NCI-H510A treated with DMSO at 0.1 percent for 48 hours (cell line): Measurements from ENCODE around the gene MFSD1.
A peak's percentile ranks its signal among the peaks of the same experiment; 100 is the strongest.

Experiments
- DNase-seq: peaks from one replicate; lab custom pipeline; 2025; lab: John Stamatoyannopoulos, UW

Gene MFSD1

DNA sequence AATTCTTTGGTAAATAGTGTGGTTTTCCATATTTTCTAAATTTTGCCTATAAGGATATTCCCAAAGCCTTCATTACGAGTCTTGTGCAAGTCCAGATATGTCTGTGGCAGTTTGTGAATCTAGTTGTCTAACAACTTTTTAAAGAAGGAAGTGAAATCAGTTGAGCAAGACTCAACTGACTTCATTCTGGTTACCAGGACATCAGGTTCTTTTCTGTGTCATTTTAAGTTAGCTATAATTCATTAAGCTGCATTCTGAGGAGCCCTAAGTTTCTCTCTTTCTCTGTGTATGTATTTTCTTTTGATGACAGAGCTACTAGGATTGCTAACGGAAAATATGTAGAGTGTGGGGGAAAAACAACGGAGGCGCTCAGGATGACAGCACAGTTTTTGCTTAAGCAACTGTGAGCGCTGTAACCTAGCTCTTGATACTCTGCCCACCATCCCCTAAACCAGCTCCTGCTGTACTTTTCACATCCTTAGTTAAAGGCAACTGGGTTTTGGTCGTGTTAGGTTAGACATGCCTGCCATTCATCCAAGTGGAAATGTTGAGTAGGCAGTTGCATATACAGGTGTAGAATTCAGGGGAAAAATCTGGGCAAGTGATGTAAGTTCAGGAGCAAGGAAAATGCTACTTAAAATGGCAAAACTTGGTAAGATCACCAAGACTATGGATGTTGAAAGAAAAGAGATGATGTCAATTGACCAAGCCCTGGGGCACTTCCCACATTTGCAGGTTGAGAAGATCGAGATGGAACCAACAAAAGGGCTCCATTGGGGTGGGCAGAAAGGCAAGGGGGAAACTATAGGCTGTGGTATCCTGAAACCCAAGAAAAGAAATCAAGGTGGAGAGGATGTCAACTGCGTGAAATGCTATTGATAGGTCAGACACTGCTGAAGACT is 9.2 kb downstream of the MFSD1 start:
- no peak for DNase-seq

- DNase-seq, result no peak
Observed at GRCh38 chr3:158819282-158819681, 17.4 kb downstream of the MFSD1 start.

- DNase-seq, result no peak
Observed at GRCh38 chr3:158820521-158820920, 18.7 kb downstream of the MFSD1 start.

DNA sequence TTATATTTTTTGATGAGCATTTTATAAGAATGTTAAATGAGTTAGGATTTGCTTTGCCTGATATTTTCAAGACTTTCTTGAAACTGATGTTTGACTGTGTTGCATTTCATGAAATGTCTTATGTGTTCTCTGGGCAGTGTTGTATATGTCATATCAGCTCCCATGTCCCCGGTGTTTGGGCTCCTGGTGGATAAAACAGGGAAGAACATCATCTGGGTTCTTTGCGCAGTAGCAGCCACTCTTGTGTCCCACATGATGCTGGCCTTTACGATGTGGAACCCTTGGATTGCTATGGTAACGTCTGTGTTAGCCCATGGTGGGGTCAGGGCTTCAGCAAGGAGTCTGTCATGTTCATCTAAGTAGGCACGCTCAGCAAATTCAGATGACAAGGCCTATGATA is 20.0 kb downstream of the MFSD1 start:
- no peak for DNase-seq

- no peak for DNase-seq
Observed at GRCh38 chr3:158823426-158823825, 21.6 kb downstream of the MFSD1 start.

- no peak for DNase-seq
Observed at GRCh38 chr3:158827773-158828172, 25.9 kb downstream of the MFSD1 start.

- no peak for DNase-seq
Observed at GRCh38 chr3:158830391-158830790, 28.5 kb downstream of the MFSD1 start.

GRCh38 chr3:158831861-158832260 is 30.0 kb downstream of the MFSD1 start:
- DNase-seq, result no peak

- no peak for DNase-seq
Observed at GRCh38 chr3:158835631-158836030, 33.8 kb downstream of the MFSD1 start.

GRCh38 chr3:158836312-158836711 is 34.5 kb downstream of the MFSD1 start:
- no peak for DNase-seq

- DNase-seq, result no peak
Observed at GRCh38 chr3:158837240-158837639, 35.4 kb downstream of the MFSD1 start.

- no peak for DNase-seq
Observed at GRCh38 chr3:158839966-158840365, 38.1 kb downstream of the MFSD1 start.

- DNase-seq, result no peak
Observed at GRCh38 chr3:158841387-158841786, 39.5 kb downstream of the MFSD1 start.

GRCh38 chr3:158842976-158843375 is 41.1 kb downstream of the MFSD1 start:
- no peak for DNase-seq

DNA sequence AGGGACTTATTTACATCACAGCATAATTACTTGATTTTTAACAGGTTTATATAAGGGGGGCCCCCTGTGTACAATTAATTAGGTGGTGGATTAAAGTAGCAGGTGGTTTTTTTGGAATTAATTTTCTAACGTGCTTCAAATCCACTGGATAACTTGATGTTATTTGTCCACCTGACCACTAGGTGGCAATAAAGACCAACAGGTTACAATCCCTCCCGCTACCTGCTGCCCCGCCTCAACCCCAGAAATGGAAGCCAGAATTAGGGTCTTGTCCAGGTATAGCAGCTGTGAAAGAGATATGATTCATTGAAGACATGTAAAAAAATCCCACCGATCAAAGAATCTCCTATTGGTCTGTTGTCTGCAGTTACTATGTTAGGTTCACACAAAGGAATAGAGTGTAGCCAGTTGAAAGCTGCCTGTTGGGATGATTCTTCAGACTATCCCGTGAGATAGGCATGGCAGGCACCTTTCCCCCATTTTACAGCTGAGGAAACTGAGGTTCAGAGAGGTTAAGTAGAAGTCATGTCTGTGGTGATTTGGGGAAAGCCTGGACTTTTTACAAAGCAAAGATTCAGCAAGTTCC is 44.0 kb downstream of the MFSD1 start:
- DNase-seq, result peak; percentile 79

- DNase-seq, result no peak
Observed at GRCh38 chr3:158846803-158847451, 45.1 kb downstream of the MFSD1 start.

- no peak for DNase-seq
Observed at GRCh38 chr3:158847452-158847821, 45.6 kb downstream of the MFSD1 start.

DNA sequence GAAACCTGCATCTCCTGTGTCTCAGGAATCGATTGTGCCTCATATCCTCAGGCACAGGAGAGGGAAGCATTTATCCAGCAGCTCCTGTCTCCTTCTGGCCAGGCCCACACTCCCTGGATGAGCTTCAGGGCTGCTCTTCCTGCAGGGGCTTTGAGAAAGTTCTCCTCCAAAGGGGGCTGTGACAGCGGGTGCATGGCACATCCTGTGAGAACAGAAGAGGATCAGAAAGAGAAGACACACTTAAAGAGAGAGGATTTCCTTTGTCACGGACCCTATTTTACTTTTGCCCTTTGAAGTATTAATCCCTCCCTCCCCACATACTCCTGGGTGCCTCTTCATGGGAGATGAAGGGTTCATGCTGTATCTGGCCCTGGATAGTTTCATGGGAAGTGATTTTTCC is 46.0 kb downstream of the MFSD1 start:
- no peak for DNase-seq

- no peak for DNase-seq
Observed at GRCh38 chr3:158849757-158850156, 47.9 kb downstream of the MFSD1 start.

DNA sequence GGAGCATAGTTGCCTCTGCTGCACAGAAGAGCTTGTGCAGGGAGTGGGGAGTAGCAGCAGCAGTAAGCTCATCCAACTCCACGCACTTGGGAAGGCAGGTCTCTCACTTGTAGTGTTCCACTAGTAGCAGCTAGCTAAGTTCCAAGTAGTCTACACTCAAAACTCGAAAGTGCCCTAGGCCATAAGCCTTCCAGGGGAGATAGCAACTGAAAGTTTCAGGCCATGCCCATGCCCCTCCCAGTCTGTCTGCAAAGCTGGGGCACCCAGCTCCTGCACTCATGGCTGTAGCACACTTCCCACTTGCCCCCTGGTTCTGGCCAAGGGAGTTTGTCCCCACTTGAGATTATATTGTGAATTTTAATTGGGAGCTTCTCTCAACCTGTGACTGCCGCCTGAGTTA is 57.5 kb downstream of the MFSD1 start:
- DNase-seq, result no peak

- no peak for DNase-seq
Observed at GRCh38 chr3:158863247-158863646, 61.4 kb downstream of the MFSD1 start.

GRCh38 chr3:158864492-158864891 is 62.6 kb downstream of the MFSD1 start:
- DNase-seq, result peak; percentile 37

GRCh38 chr3:158875700-158876099 is 73.8 kb downstream of the MFSD1 start:
- no peak for DNase-seq
